K562 (cell line): ENCODE measurements around the gene GET3. TPM values are rescaled to one million over a fixed set of nuclear protein-coding genes. Genes with fewer than 3 reads are reported as not detected.

Source experiments
- SAP30 ChIP-seq: fragments of 200-600 bp; sonication (generic); IDR thresholded peaks from 2 replicates; pipeline ENCODE4 v1.6.1; 2012; ENCODE audit warnings: borderline replicate concordance, low read depth, mild to moderate bottlenecking, moderate library complexity, low read length, control low read depth, inconsistent platforms; ENCODE audit not compliant: insufficient read depth, poor library complexity, severe bottlenecking
- ZHX1 ChIP-seq: fragments of 150-350 bp; conservative IDR thresholded peaks from 2 replicates; pipeline ENCODE4 v1.6.1; 2014; ENCODE audit warnings: low read length
- ZKSCAN3 ChIP-seq: fragments of 250-450 bp; sonication (Bioruptor Pico); IDR thresholded peaks from 2 replicates; pipeline ENCODE4 v1.4.0; 2020
- ZNF165 ChIP-seq: fragments of 250-450 bp; sonication (Bioruptor Pico); IDR thresholded peaks from 2 replicates; pipeline ENCODE4 v1.4.0; 2020; ENCODE audit warnings: borderline replicate concordance
- polyA plus RNA-seq, 8 experiments: library from polyadenylated mRNA; depleted of rRNA in 4 of 8; stranded (reverse) in 5 of 8; unstranded in 3 of 8; fragments of >200 nt; fragmentation: Nextera tagmentation in 2 of 8; fragmentation: Illumina TruSeq in 1 of 8; extraction: Ambion mirVana in 2 of 8; extraction: Trizol in 1 of 8; gene quantifications; 2 replicates each; pipeline versions ENCODE4 v1.2.1 to v1.2.3, GENCODE V29; 2011 to 2014; ENCODE audit warnings: inconsistent platforms in 1 of 8, missing spikeins in 1 of 8
- total RNA-seq, 7 experiments: library from RNA; depleted of rRNA in 6 of 7; stranded (reverse); fragments of >200 nt in 6 of 7; fragmentation: Illumina TruSeq in 2 of 7; extraction: Trizol in 2 of 7; gene quantifications; 2 replicates each; pipeline versions ENCODE4 v1.2.1 to v1.2.3, GENCODE V29; 2011 to 2021; ENCODE audit warnings: low replicate concordance in 1 of 7
- TF ChIP-seq, protein P1 (sequence below): fragments of 250-450 bp; sonication (Bioruptor Pico); IDR thresholded peaks from 2 replicates; pipeline ENCODE4 v1.4.0; 2020
- TF ChIP-seq, protein P2 (sequence below), 3 experiments: IDR thresholded peaks in 2 of 3; conservative IDR thresholded peaks in 1 of 3; 2 replicates each; pipeline ENCODE4 v1.5.1; 2011 to 2012; ENCODE audit warnings: low read length in 3 of 3, mild to moderate bottlenecking in 3 of 3, control low read depth in 2 of 3, improper control_type of control experiment in 1 of 3, inconsistent platforms in 1 of 3, low read depth in 1 of 3, mixed read lengths in 1 of 3, moderate library complexity in 1 of 3; ENCODE audit not compliant: insufficient read depth in 2 of 3

The GET3 gene
- total and polyA plus RNA-seq, 9 of the 15 experiments (the other 6 are each of a cell fraction or from before 2014, with no cell fraction given) = 8.3 to 83.5 (median 51.8) TPM

- TF ChIP-seq ZHX1 (no peak), ZKSCAN3 (CRISPR knock-in tag) (no peak), ZNF165 (CRISPR knock-in tag) (no peak), SAP30 (peak; percentile 28)
- TF ChIP-seq, protein P1, sequence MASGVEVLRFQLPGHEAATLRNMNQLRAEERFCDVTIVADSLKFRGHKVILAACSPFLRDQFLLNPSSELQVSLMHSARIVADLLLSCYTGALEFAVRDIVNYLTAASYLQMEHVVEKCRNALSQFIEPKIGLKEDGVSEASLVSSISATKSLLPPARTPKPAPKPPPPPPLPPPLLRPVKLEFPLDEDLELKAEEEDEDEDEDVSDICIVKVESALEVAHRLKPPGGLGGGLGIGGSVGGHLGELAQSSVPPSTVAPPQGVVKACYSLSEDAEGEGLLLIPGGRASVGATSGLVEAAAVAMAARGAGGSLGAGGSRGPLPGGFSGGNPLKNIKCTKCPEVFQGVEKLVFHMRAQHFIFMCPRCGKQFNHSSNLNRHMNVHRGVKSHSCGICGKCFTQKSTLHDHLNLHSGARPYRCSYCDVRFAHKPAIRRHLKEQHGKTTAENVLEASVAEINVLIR (CRISPR knock-in tag) = no peak
- TF ChIP-seq, protein P2, sequence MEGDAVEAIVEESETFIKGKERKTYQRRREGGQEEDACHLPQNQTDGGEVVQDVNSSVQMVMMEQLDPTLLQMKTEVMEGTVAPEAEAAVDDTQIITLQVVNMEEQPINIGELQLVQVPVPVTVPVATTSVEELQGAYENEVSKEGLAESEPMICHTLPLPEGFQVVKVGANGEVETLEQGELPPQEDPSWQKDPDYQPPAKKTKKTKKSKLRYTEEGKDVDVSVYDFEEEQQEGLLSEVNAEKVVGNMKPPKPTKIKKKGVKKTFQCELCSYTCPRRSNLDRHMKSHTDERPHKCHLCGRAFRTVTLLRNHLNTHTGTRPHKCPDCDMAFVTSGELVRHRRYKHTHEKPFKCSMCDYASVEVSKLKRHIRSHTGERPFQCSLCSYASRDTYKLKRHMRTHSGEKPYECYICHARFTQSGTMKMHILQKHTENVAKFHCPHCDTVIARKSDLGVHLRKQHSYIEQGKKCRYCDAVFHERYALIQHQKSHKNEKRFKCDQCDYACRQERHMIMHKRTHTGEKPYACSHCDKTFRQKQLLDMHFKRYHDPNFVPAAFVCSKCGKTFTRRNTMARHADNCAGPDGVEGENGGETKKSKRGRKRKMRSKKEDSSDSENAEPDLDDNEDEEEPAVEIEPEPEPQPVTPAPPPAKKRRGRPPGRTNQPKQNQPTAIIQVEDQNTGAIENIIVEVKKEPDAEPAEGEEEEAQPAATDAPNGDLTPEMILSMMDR (IDR thresholded peaks at IDR 0.05 in 2 of 3, conservative IDR thresholded peaks at IDR 0.05 in 1 of 3; ENCODE audit: insufficient read depth in 2 of 3, low read depth in 1 of 3, low read length in 3 of 3) = peak; percentile 33 to 58 (median 40); a peak in 4 of 6 replicates
Measured at GRCh38 chr19:12779162-12779993, 42.1 kb downstream of the GET3 start (continued).
